GM12873 (cell line): ENCODE data around the gene CEBPB.

ENCODE experiments used
- TF ChIP-seq, protein P1 (sequence below): IDR thresholded peaks from 2 replicates; pipeline ENCODE4 v1.5.1; 2012; ENCODE audit warnings: low read depth, mild to moderate bottlenecking, moderate library complexity, low read length, control low read depth; ENCODE audit not compliant: insufficient read depth; ENCODE audit errors: missing control alignments

The CEBPB gene

DNA sequence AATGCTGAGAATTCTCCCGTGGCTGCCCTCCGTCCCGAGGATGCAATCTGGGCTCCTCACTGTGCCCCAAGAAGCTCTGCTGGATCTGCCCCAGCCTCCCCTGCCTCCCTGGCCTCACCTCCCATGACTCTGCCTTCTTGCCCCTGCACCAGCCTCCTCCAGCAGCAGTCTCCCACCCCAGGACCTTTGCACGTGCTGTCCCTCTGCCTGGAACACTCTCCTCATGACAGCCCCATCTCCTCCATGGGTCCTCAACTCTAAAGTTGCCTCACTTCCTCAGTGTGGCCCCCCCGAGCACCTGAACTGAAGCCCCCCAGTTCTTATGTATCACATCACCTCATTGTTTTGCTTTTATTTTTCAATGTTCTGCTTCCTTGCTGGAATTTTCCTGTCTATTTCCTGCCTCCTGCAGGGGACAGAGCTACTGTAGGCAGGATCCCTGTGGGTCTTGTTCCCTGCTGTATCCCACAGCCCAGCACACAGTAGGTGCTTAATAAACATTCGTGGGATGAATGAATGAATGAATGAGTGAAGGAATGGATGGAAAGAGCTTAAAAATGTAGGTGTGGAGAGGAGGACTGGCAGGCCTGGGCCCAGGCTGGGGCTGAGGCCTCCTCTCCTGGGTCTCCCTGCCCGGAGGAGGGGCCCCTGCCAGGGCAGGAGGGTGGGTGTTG is 42.2 kb downstream of the CEBPB start:
- TF ChIP-seq, protein P1, sequence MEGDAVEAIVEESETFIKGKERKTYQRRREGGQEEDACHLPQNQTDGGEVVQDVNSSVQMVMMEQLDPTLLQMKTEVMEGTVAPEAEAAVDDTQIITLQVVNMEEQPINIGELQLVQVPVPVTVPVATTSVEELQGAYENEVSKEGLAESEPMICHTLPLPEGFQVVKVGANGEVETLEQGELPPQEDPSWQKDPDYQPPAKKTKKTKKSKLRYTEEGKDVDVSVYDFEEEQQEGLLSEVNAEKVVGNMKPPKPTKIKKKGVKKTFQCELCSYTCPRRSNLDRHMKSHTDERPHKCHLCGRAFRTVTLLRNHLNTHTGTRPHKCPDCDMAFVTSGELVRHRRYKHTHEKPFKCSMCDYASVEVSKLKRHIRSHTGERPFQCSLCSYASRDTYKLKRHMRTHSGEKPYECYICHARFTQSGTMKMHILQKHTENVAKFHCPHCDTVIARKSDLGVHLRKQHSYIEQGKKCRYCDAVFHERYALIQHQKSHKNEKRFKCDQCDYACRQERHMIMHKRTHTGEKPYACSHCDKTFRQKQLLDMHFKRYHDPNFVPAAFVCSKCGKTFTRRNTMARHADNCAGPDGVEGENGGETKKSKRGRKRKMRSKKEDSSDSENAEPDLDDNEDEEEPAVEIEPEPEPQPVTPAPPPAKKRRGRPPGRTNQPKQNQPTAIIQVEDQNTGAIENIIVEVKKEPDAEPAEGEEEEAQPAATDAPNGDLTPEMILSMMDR: no peak

DNA sequence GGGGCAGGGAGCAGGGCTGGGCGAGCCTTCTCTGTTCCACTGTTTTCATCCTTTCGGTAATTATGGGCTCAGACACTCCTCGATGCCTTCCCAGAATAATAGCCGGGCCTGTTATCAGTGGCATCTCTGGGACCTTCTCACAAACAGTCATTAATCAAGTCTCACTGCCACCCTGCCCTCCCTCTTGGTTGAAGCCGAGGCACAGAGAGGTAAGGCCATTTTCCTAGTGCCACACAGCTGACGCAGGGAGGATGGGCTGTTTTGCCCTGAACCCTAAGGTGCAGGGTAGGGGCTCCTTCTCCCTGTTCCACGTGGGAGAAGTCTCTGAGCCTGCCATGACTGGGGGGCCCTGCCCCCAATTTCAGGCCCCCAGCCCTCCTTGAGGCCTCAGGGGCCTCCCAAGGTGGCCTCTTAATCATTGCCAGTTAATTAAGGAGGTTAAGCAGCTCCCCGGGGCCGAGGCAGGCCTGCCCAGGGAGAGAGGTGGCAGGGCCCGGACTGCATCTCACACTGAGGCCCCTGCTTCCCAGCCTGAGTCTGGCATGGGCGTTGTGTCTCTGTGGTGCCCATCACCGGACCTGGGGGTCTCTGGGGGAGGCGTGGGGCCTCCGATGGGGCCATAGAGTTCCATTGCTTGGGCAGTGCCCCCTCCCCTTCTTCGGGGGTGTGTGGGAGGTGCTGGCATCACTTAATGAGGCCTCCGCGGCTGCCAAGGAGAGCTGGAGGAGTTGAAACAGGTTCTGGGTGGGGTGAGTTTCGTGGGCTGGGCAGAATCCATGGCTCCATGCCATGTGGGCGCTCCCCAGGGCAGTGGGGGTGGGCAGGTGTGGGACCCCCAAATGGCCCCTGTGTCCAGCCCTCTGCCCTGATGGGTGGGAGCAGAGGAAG is 42.9 kb downstream of the CEBPB start:
- TF ChIP-seq, protein P1: no peak

DNA sequence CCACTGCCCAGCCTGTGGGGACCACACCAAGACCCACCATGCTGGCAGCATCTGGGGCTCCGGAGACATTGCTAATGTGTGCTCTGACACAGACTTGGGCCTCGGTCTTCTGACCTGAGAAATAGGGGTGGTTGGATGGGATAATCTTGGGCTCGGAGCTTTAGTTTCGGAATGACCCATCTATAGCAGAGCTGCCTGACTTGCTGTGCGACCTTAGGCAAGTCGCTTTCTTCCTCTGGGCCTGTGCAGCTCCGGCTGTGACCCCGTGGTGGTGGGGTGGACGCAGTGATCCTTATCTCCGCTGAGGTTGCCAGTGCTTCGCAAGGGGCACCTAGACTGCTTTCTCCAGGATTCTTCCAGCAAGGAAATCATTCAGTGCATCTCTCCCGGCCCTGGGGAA is 43.7 kb downstream of the CEBPB start:
- TF ChIP-seq, protein P1: no peak

GRCh38 chr20:50237349-50237748 is 46.7 kb downstream of the CEBPB start:
- TF ChIP-seq, protein P1: no peak

DNA sequence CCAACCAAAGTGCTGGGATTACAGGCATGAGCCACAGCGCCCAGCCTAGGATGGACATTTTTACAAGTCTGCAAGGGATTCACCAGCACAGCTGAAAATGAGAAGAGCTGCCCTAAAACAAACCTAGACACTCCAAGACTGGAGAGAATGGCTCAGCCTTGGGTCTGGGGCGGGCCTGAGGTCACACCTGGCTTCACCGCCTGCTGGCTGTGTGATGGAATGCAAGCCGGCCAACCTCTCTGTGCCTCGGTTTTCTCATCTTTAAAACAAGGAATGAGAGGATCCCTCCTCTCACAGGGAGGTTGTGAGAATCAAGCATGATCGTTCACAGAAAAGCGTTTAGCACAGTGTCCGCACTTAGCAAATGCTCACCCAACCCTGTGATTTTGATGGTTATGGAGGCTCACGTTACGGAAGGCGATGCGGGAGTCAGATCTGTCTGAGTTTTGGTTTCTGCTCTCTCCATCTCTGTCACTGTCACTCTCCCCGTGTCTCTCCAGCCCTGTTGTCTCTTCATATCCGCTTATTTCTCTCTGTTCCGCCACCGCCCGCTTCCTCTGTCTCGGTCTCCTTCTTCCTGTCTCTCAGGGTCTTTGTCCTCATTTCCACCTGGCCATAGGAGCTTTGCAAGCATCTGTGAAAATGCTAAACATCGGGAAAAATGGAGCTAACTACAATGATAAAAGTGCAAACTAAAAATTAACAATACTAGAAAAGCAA is 47.6 kb downstream of the CEBPB start:
- TF ChIP-seq, protein P1: peak; percentile 18

GRCh38 chr20:50240092-50240491 is 49.5 kb downstream of the CEBPB start:
- TF ChIP-seq, protein P1: no peak

GRCh38 chr20:50242178-50242514 is 51.5 kb downstream of the CEBPB start:
- TF ChIP-seq, protein P1: no peak
